GM06990 (cell line): ENCODE measurements around the gene CFAP251.

Experiments used
- DNase-seq: peaks from one replicate; pipeline ENCODE4 v3.0.0-alpha.2; 2011; ENCODE audit not compliant: insufficient read length; ENCODE audit errors: extremely low read depth
- H3K27me3 ChIP-seq: replicated peaks from 2 replicates; pipeline ENCODE4 v1.6.0; 2011; ENCODE audit warnings: low read length; ENCODE audit not compliant: control insufficient read depth, insufficient read depth
- H3K36me3 ChIP-seq: 2 replicates; pipeline ENCODE4 v1.5.1; 2011; ENCODE audit warnings: low read length; ENCODE audit not compliant: control insufficient read depth, insufficient read depth
- H3K4me3 ChIP-seq: replicated peaks from 2 replicates; pipeline ENCODE4 v1.5.1; 2011; ENCODE audit warnings: low read depth, mild to moderate bottlenecking, control low read depth, low read length
- TF ChIP-seq, protein P1 (sequence below): IDR thresholded peaks from 2 replicates; pipeline ENCODE4 v1.5.1; 2011; ENCODE audit warnings: low read length, control low read depth, mild to moderate bottlenecking, inconsistent platforms; ENCODE audit not compliant: insufficient read depth, poor library complexity, severe bottlenecking

Gene CFAP251

DNA sequence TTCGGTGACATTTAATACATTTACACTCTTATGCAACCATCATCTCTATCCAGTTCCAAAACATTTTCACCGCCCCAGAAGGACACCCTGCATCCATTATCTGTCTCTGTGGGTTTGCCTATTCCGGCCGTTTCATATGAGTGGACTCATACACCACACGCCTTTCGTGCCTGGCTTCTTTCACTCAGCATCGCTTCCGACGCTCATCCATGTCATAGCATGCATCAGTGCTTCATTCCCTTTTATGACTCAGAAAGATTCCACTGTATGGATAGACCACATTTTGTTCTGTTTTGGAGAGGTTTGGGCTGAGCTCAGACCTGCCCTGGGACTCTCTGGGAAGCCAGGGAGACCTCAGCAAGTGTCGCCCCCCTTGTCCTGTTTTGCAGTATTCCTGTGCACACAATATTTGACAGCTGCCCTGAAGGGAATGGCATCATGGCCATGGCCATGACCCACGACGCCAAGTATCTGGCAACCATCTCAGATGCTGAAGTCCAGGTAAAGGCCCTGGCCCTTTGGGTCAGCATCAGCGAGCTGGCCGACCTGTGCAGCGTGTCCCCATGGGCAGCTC, 23.8 kb downstream of the CFAP251 start:
- no peak for DNase-seq
- Histone ChIP-seq H3K36me3 (no peaks in the 10 kb centered on the region; the same call in 1 of the 2 replicates), H3K27me3 (no peaks in the 10 kb centered on the region), H3K4me3 (no peak overlapping the region)
- TF ChIP-seq, protein P1, sequence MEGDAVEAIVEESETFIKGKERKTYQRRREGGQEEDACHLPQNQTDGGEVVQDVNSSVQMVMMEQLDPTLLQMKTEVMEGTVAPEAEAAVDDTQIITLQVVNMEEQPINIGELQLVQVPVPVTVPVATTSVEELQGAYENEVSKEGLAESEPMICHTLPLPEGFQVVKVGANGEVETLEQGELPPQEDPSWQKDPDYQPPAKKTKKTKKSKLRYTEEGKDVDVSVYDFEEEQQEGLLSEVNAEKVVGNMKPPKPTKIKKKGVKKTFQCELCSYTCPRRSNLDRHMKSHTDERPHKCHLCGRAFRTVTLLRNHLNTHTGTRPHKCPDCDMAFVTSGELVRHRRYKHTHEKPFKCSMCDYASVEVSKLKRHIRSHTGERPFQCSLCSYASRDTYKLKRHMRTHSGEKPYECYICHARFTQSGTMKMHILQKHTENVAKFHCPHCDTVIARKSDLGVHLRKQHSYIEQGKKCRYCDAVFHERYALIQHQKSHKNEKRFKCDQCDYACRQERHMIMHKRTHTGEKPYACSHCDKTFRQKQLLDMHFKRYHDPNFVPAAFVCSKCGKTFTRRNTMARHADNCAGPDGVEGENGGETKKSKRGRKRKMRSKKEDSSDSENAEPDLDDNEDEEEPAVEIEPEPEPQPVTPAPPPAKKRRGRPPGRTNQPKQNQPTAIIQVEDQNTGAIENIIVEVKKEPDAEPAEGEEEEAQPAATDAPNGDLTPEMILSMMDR, result no peak

DNA sequence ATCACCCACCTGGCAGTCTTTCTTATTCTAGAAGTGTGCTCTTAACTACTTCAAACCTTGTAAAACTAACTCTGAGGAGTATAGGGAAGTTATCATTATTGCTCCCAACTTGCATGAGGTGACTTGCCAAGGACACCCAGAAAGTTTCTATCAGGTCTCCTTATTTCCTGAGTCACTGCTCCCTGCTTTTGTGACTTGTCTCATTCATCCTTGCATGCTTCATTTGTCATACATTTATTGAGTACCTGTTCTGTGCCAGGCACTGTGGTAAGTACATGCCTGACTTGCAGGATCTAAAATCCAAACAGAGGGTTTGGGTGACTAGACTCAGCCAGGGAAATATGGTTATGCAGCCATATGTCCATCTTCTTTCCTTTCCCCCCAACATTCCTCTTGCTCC, 25.5 kb downstream of the CFAP251 start:
- no peak for DNase-seq
- H3K36me3 ChIP-seq, result no peaks in the 10 kb centered on the region
- H3K4me3 ChIP-seq, result no peak overlapping the region
- H3K27me3 ChIP-seq, result no peaks in the 10 kb centered on the region
- TF ChIP-seq, protein P1, result no peak

DNA sequence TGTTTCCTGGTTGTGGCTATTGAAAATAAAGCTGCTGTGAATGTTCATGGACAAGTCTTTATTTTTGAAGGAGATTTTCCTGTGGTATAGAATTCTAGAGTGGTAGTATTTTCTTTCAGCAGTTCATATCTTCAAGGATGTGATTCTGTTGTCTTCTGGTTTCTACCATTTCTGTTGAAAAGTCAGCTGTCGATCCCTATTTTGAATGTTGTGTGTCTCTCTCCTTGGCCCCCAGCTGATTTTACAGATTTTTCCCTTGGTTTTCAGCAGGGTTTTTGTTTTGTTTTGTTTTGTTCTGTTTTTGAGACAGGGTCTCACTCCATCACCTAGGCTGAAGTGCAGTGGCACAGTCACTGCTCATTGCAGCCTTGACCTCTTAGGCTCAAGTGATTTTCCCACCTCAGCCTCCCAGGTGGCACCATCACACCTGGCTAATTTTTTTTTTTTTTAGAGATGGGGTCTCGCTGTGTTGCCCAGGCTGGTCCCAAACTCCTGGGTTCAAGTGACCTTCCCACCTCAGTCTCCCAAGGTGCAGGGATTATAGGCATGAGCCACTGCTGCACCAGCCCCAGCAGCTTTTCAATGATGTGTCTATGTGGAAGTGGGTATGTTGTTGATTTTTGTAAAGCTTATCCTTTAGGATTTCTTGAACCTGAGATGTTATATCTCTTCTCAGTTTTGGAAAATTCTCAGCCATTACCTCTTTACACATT, 28.1 kb downstream of the CFAP251 start:
- TF ChIP-seq, protein P1, result no peak

DNA sequence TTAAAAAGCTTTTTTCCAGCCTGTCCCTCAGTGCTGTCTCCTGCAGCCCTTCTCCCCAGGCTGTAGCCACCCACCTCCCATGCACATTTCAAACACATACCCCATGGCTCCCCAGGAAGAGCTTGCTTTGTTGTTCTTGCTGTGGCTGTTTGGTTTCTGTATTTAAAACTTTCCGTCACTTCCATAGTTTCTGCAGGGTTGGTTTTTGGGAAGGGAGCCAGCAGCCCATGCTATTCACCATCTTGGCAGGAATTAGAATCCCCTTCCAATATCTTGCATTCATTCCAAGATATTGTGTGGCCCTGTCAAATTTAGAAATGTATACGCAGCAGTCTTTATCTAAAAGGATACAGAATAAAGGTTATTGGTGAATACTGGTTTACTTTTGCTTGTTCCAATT, 29.6 kb downstream of the CFAP251 start:
- DNase-seq, result no peak
- no peaks in the 10 kb centered on the region for H3K27me3 ChIP-seq
- TF ChIP-seq, protein P1, result no peak
- no peaks in the 10 kb centered on the region for H3K36me3 ChIP-seq
- no peak overlapping the region for H3K4me3 ChIP-seq

More for the DNA sequence above, 28.1 kb downstream of the CFAP251 start:
- Histone ChIP-seq H3K36me3 (no peaks in the 10 kb centered on the region), H3K4me3 (no peak overlapping the region), H3K27me3 (no peaks in the 10 kb centered on the region)
- DNase-seq, result no peak

DNA sequence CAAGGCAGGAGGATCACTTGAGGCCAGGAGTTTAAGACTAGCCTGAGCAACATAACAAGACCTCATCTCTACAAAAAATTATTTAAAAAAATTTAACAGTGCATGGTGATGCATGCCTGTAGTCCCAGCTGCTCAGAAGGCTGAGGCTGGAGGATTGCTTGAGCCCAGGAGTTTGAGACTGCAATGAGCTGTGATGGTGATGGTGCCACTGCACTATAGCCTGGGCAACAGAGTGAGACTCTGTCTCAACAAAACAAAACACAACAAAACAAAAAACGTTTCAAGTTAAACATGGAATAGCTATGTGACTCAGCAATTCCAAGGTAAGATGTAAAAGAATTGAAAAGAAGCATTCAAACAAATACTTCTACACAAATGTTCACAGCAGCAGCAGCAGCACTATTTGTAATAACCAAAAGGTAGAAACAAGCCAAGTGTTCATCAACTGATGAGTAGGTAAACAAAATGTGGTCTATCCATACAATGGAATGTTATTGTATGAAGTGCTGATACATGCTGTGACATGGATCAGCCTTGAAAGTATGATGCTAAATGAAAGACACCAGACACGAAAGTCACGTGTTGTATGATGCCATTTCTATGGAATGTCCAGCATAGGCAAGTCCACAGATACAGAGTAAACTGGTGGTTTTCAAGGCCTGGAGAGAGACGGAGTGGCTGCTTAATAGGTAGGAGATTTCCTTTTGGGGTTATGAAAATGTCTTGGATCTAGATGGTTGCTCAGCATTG, 31.4 kb downstream of the CFAP251 start:
- DNase-seq, result no peak
- H3K36me3 ChIP-seq, result no peaks in the 10 kb centered on the region
- TF ChIP-seq, protein P1, result no peak
- H3K27me3 ChIP-seq, result no peaks in the 10 kb centered on the region
- no peak overlapping the region for H3K4me3 ChIP-seq
